GM12864 (cell line): ENCODE data around the gene ZHX3.

Source experiments
- DNase-seq: peaks from one replicate; pipeline ENCODE4 v3.0.0-alpha.2; 2011; ENCODE audit warnings: low read depth
- H3K4me3 ChIP-seq: 2 replicates; pipeline ENCODE4 v1.5.1; 2011; ENCODE audit warnings: mild to moderate bottlenecking, low read depth, low read length, control low read depth
- TF ChIP-seq, protein P1 (sequence below): IDR thresholded peaks from 2 replicates; pipeline ENCODE4 v1.5.1; 2011; ENCODE audit warnings: low read depth, mild to moderate bottlenecking, moderate library complexity, low read length, control low read depth, inconsistent platforms; ENCODE audit errors: missing control alignments

Gene ZHX3

DNA sequence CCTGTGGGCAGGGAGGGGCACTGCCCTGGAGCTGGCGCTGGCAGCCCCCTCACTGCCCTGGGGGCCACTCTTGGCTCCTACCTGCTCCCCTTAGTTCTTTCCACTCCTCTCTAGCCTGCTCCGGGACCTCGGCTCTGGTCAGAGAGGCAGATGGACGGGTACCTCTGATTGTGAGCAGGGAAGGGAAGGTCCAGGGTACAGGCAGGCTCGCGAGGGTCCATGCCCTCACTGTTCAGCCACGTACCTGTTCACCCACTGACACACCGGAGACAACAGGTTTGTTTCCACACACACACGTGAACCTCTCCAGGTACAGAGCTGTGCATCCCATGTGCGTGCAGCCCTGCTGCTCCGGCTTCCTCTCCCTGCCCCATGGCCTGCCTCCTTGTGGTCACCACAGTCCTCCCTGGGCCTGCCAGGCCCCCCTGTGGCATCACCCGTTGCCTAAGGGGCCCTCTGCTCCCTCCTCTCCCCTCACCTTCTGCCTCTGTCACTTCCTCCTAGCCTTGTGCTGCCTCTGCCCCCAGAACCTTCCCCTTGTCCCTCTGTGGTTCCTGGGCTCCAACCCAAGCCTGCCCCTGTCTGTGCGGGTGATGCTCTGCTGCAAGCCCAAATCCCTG is 46.8 kb upstream of the ZHX3 start:
- no peak overlapping the region for H3K4me3 ChIP-seq
- TF ChIP-seq, protein P1, sequence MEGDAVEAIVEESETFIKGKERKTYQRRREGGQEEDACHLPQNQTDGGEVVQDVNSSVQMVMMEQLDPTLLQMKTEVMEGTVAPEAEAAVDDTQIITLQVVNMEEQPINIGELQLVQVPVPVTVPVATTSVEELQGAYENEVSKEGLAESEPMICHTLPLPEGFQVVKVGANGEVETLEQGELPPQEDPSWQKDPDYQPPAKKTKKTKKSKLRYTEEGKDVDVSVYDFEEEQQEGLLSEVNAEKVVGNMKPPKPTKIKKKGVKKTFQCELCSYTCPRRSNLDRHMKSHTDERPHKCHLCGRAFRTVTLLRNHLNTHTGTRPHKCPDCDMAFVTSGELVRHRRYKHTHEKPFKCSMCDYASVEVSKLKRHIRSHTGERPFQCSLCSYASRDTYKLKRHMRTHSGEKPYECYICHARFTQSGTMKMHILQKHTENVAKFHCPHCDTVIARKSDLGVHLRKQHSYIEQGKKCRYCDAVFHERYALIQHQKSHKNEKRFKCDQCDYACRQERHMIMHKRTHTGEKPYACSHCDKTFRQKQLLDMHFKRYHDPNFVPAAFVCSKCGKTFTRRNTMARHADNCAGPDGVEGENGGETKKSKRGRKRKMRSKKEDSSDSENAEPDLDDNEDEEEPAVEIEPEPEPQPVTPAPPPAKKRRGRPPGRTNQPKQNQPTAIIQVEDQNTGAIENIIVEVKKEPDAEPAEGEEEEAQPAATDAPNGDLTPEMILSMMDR: no peak
- DNase-seq: no peak

DNA sequence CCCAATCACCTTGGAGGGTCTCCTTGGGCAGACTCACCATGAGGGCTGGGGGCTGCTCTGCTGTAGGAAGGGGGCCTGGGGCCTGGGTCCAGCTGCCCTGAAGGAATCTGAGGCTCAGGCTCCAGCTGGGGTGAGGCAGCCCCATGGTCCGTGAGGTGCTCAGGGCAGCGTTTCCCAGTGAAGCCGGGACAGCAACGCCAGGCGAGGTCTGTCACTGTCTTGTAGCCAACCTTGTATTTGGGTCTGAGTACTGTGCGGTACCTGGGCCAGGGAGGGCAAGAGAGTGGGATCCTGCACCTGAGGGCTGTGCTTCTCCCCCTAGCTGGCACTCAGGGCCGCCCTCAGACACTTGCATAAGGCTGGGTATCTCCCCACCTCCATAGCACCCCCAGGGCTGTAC is 46.1 kb upstream of the ZHX3 start:
- no peak for DNase-seq
- no peak overlapping the region for H3K4me3 ChIP-seq
- TF ChIP-seq, protein P1: no peak

DNA sequence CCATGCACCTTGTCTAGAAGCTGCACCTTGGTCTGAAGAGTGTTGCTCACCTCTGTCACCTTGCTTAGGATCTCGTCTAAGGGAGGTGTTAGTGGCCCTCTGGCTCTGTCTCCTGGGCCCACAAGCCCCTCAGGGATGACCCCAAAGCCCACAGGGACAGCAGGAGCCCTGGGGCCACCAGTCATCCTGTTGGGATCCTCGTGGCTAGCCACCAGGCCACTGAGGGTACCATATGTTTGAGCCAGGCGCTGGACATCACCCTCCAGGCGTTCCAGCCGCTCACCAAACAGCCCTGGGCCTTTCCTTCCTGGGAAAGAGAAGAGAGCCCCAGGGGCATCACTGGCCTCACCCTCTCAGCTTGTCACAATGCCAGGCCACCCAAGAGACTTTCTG is 45.2 kb upstream of the ZHX3 start:
- no peak overlapping the region for H3K4me3 ChIP-seq
- TF ChIP-seq, protein P1: no peak
- DNase-seq: no peak

DNA sequence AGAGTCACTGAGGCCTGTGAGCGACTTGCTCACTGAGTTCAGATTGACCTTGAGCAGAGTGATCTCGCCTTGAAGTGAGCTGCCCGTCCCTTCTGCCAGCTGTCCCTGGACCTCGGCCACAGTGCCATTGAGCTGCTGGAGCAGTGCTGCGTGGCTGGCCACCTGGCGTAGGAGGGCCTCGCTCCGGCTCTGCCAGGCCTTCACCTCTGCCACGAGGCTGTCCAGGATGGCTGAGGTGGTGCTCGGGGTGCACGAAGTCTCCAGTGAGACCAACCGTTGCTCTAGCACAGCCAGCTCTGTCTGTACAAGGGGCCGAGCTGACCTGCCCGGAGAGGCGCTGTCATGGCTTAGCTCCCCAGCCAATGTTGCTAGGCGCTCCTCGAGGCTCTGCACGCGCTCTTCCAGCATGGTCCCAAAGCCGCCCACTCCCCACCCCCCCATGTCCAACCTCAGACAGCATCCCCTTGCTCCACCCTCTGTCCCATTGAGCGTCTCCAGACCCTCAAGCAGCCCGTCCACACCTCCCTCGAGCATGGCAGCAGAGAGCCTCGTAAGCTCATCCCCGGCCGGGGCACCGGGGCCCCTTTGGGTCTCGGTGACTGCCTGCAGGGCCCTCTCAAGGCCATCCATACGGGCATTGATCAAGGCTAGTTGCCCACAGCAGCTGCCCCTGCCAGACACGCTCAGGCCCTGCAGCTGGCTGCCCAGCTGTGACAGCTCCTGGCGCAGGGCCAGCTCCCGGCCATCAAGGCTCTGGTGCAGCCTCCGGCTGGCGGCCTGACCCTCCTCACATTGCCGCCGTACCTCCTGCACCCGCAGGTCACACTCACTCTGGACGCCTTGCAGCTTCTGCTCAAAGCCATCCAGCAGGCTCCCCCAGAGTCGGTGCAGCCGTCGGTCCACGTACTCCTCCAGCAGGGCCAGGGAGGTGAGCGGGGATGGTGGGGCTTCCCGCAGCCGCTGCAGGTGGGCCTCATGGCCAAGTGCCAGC is 44.5 kb upstream of the ZHX3 start:
- no peak for DNase-seq
- TF ChIP-seq, protein P1: no peak
- H3K4me3 ChIP-seq: no peak overlapping the region

DNA sequence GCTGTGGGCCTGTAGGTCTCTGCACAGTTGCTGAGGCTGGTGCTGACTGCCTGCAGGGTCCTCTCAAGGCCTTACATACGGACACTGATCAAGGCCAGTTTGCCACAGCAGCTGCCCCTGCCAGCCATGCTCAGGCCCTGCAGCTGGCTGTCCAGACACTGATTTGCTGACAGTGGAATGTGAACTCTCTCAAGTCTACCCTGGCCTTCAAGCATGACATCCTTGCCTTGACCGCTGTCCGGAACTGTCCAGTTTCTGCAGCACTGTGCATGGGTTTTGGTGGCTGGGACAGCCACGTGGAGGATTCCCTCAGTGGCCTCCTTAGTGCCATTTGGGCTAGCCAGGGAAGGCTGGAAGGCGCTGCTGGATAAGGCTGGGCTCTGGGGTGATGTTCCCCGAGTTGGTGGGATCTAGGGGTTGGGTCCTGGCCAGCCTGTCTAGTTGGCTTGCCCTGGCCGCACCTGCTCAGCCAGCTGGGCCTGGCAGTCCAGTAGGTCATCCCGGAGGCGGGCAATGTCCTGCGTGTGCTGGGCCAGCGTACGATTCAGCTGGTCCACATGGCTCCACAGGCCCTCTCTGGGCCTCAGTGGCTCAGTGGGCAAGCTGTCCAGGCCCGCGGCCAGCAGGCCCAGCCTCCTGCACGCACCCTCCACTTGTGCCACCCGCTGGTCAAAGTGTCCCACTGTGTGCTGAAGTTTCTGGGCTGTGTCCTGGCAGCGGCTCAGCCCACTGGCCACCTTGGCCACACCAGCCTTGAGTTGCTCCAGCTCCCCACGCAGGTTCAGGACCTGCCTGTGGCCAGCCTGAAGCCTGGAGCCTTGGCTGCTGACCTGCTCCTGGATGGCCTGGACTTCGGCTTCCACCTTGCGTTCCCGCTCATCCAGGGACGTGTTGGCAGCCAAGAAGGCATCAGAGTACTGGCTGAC is 43.6 kb upstream of the ZHX3 start:
- no peak for DNase-seq
- TF ChIP-seq, protein P1: no peak
- H3K4me3 ChIP-seq: no peak overlapping the region

DNA sequence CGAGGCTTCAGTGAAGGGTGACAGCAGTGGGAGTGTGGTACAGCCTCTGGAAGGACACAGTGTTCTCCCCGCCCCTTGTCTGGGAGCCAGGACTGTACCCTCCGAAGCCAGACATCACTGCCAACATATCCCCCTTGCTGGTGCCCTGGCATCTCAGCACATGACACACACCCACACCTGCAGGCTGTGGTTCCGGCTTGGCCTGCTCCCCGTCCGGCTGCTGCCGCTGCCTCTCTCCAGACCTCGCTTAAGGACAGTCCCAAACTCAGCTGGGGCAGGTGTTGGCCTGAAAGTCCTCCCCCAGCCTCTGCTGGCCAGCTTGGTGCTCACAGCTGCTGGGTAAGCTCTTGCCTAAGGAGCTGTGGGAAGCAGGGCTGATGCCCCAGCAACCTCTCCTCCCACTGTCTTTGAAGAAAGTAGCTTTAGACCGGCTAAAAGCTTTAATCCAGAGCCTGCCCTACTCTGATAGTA is 42.0 kb upstream of the ZHX3 start:
- TF ChIP-seq, protein P1: no peak
- DNase-seq: no peak
- H3K4me3 ChIP-seq: no peak overlapping the region
